Measurements from ENCODE around the gene CYP17A1. TPM values are rescaled to one million over a fixed set of nuclear protein-coding genes. Genes with fewer than 3 reads are reported as not detected.
A peak's percentile ranks its signal among the peaks of the same experiment; 100 is the strongest.

The CYP17A1 gene
- polyA plus RNA-seq, 4 donors = 0.10 to 13.4 (median 2.6) TPM

- DNase-seq = peak in 1 of 2 donors; percentile 61
- no peak for FAIRE-seq
- Histone ChIP-seq H3K4me1 (ENCODE audit: control insufficient read depth in 3 of 3, insufficient read depth in 2 of 3, low read depth in 1 of 3, low read length in 2 of 3) (peaks cover 0 to 24% (median 2%) of the 10 kb centered on the region in 3 donors), H3K36me3 (ENCODE audit: control insufficient read depth in 3 of 3, insufficient read depth in 2 of 3, low read depth in 1 of 3, low read length in 3 of 3) (peaks cover 3 to 43% (median 8%) of the 10 kb centered on the region in 3 donors), H3K27ac (ENCODE audit: low read depth in 1 of 3, low read length in 2 of 3) (peak overlapping the region in 2 of 3 donors; percentile 31 to 80), H3K9me3 (ENCODE audit: control insufficient read depth in 2 of 2, insufficient read depth in 1 of 2, low read depth in 1 of 2, low read length in 1 of 2) (no peaks in the 10 kb centered on the region), H3K27me3 (ENCODE audit: control insufficient read depth in 3 of 3, insufficient read depth in 3 of 3, low read length in 3 of 3) (no peaks in the 10 kb centered on the region), H3K4me3 (ENCODE audit: low read depth in 1 of 3, low read length in 3 of 3) (no peak overlapping the region)
- WGBS, 3 donors = 37 to 66% (median 56%) methylated on average over 9 of the region's 9 CpGs
Observed at GRCh38 chr10:102796407-102797176, 40.6 kb downstream of the CYP17A1 start.

GRCh38 chr10:102795453-102796406 is 41.5 kb downstream of the CYP17A1 start:
- WGBS, 3 donors = 71 to 88% (median 84%) methylated on average over 15 of the region's 15 CpGs
- DNase-seq (no peak), FAIRE-seq (no peak)
- peaks cover 0 to 22% (median 0%) of the 10 kb centered on the region in 3 donors for H3K4me1 ChIP-seq (ENCODE audit: control insufficient read depth in 3 of 3, insufficient read depth in 2 of 3, low read depth in 1 of 3, low read length in 2 of 3)
- H3K36me3 ChIP-seq (ENCODE audit: control insufficient read depth in 3 of 3, insufficient read depth in 2 of 3, low read depth in 1 of 3, low read length in 3 of 3) = peaks cover 3 to 39% (median 8%) of the 10 kb centered on the region in 3 donors
- no peaks in the 10 kb centered on the region for H3K27me3 ChIP-seq (ENCODE audit: control insufficient read depth in 3 of 3, insufficient read depth in 3 of 3, low read length in 3 of 3)
- H3K9me3 ChIP-seq (ENCODE audit: control insufficient read depth in 2 of 2, insufficient read depth in 1 of 2, low read depth in 1 of 2, low read length in 1 of 2) = no peaks in the 10 kb centered on the region
- H3K4me3 ChIP-seq (ENCODE audit: low read depth in 1 of 3, low read length in 3 of 3) = no peak overlapping the region
- peak overlapping the region in 1 of 3 donors; percentile 80 for H3K27ac ChIP-seq (ENCODE audit: low read depth in 1 of 3, low read length in 2 of 3)

GRCh38 chr10:102791754-102792395 is 45.3 kb downstream of the CYP17A1 start:
- Histone ChIP-seq H3K27ac (ENCODE audit: low read depth in 1 of 3, low read length in 2 of 3) (peak overlapping the region in 1 of 3 donors; percentile 14), H3K27me3 (ENCODE audit: control insufficient read depth in 3 of 3, insufficient read depth in 3 of 3, low read length in 3 of 3) (no peaks in the 10 kb centered on the region), H3K4me3 (ENCODE audit: low read depth in 1 of 3, low read length in 3 of 3) (no peak overlapping the region), H3K9me3 (ENCODE audit: control insufficient read depth in 2 of 2, insufficient read depth in 1 of 2, low read depth in 1 of 2, low read length in 1 of 2) (no peaks in the 10 kb centered on the region), H3K36me3 (ENCODE audit: control insufficient read depth in 3 of 3, insufficient read depth in 2 of 3, low read depth in 1 of 3, low read length in 3 of 3) (peaks cover 0 to 14% (median 0%) of the 10 kb centered on the region in 3 donors), H3K4me1 (ENCODE audit: control insufficient read depth in 3 of 3, insufficient read depth in 2 of 3, low read depth in 1 of 3, low read length in 2 of 3) (peaks cover 0 to 20% (median 0%) of the 10 kb centered on the region in 3 donors)
- 83 to 93% (median 92%) methylated on average over 8 of the region's 8 CpGs for WGBS, 3 donors
- FAIRE-seq = no peak
- DNase-seq = no peak

GRCh38 chr10:102785818-102786217 is 51.4 kb downstream of the CYP17A1 start:
- DNase-seq (no peak), FAIRE-seq (no peak)
- H3K4me1 ChIP-seq (ENCODE audit: control insufficient read depth in 3 of 3, insufficient read depth in 2 of 3, low read depth in 1 of 3, low read length in 2 of 3) = peaks cover 0 to 24% (median 20%) of the 10 kb centered on the region in 3 donors
- 58 to 88% (median 80%) methylated on average over 2 of the region's 2 CpGs for WGBS, 3 donors
- H3K36me3 ChIP-seq (ENCODE audit: control insufficient read depth in 3 of 3, insufficient read depth in 2 of 3, low read depth in 1 of 3, low read length in 3 of 3) = peaks cover 0 to 19% (median 0%) of the 10 kb centered on the region in 3 donors
- H3K27ac ChIP-seq (ENCODE audit: low read depth in 1 of 3, low read length in 2 of 3) = peak overlapping the region in 1 of 3 donors; percentile 73
- H3K27me3 ChIP-seq (ENCODE audit: control insufficient read depth in 3 of 3, insufficient read depth in 3 of 3, low read length in 3 of 3) = no peaks in the 10 kb centered on the region
- no peak overlapping the region for H3K4me3 ChIP-seq (ENCODE audit: low read depth in 1 of 3, low read length in 3 of 3)
- H3K9me3 ChIP-seq (ENCODE audit: control insufficient read depth in 2 of 2, insufficient read depth in 1 of 2, low read depth in 1 of 2, low read length in 1 of 2) = peaks cover 0 to 5% of the 10 kb centered on the region in 2 donors

- Histone ChIP-seq H3K27me3 (ENCODE audit: control insufficient read depth in 3 of 3, insufficient read depth in 3 of 3, low read length in 3 of 3) (no peaks in the 10 kb centered on the region), H3K27ac (ENCODE audit: low read depth in 1 of 3, low read length in 2 of 3) (peak overlapping the region in 2 of 3 donors; percentile 39 to 90), H3K4me1 (ENCODE audit: control insufficient read depth in 3 of 3, insufficient read depth in 2 of 3, low read depth in 1 of 3, low read length in 2 of 3) (peaks cover 0 to 25% (median 23%) of the 10 kb centered on the region in 3 donors), H3K4me3 (ENCODE audit: low read depth in 1 of 3, low read length in 3 of 3) (no peak overlapping the region), H3K36me3 (ENCODE audit: control insufficient read depth in 3 of 3, insufficient read depth in 2 of 3, low read depth in 1 of 3, low read length in 3 of 3) (peaks cover 0 to 18% (median 0%) of the 10 kb centered on the region in 3 donors), H3K9me3 (ENCODE audit: control insufficient read depth in 2 of 2, insufficient read depth in 1 of 2, low read depth in 1 of 2, low read length in 1 of 2) (peaks cover 0 to 5% of the 10 kb centered on the region in 2 donors)
- FAIRE-seq (no peak), DNase-seq (no peak)
- WGBS, 3 donors = 46 to 88% (median 73%) methylated on average over 1 of the region's 1 CpG
Observed at GRCh38 chr10:102783568-102783967, 53.6 kb downstream of the CYP17A1 start.

GRCh38 chr10:102782673-102783551 is 54.3 kb downstream of the CYP17A1 start:
- WGBS, 3 donors = 55 to 80% (median 77%) methylated on average over 18 of the region's 18 CpGs
- H3K4me1 ChIP-seq (ENCODE audit: control insufficient read depth in 3 of 3, insufficient read depth in 2 of 3, low read depth in 1 of 3, low read length in 2 of 3) = peaks cover 0 to 25% (median 23%) of the 10 kb centered on the region in 3 donors
- H3K36me3 ChIP-seq (ENCODE audit: control insufficient read depth in 3 of 3, insufficient read depth in 2 of 3, low read depth in 1 of 3, low read length in 3 of 3) = peaks cover 0 to 19% (median 0%) of the 10 kb centered on the region in 3 donors
- FAIRE-seq = no peak
- H3K9me3 ChIP-seq (ENCODE audit: control insufficient read depth in 2 of 2, insufficient read depth in 1 of 2, low read depth in 1 of 2, low read length in 1 of 2) = peaks cover 0 to 5% of the 10 kb centered on the region in 2 donors
- H3K27ac ChIP-seq (ENCODE audit: low read depth in 1 of 3, low read length in 2 of 3) = peak overlapping the region; percentile 39 to 90 (median 53)
- no peaks in the 10 kb centered on the region for H3K27me3 ChIP-seq (ENCODE audit: control insufficient read depth in 3 of 3, insufficient read depth in 3 of 3, low read length in 3 of 3)
- H3K4me3 ChIP-seq (ENCODE audit: low read depth in 1 of 3, low read length in 3 of 3) = no peak overlapping the region
- no peak for DNase-seq

- 76 to 84% (median 83%) methylated on average over 6 of the region's 6 CpGs for WGBS, 3 donors
- Histone ChIP-seq H3K36me3 (ENCODE audit: control insufficient read depth in 3 of 3, insufficient read depth in 2 of 3, low read depth in 1 of 3, low read length in 3 of 3) (peaks cover 0 to 22% (median 0%) of the 10 kb centered on the region in 3 donors), H3K9me3 (ENCODE audit: control insufficient read depth in 2 of 2, insufficient read depth in 1 of 2, low read depth in 1 of 2, low read length in 1 of 2) (peaks cover 0 to 5% of the 10 kb centered on the region in 2 donors), H3K4me3 (ENCODE audit: low read depth in 1 of 3, low read length in 3 of 3) (no peak overlapping the region), H3K4me1 (ENCODE audit: control insufficient read depth in 3 of 3, insufficient read depth in 2 of 3, low read depth in 1 of 3, low read length in 2 of 3) (peaks cover 0 to 31% (median 25%) of the 10 kb centered on the region in 3 donors), H3K27me3 (ENCODE audit: control insufficient read depth in 3 of 3, insufficient read depth in 3 of 3, low read length in 3 of 3) (no peaks in the 10 kb centered on the region), H3K27ac (ENCODE audit: low read depth in 1 of 3, low read length in 2 of 3) (peak overlapping the region in 2 of 3 donors; percentile 39 to 90)
- FAIRE-seq = no peak
- no peak for DNase-seq
Observed at GRCh38 chr10:102781921-102782557, 55.2 kb downstream of the CYP17A1 start.
